ENCODE data around the gene GBA3.

DNA sequence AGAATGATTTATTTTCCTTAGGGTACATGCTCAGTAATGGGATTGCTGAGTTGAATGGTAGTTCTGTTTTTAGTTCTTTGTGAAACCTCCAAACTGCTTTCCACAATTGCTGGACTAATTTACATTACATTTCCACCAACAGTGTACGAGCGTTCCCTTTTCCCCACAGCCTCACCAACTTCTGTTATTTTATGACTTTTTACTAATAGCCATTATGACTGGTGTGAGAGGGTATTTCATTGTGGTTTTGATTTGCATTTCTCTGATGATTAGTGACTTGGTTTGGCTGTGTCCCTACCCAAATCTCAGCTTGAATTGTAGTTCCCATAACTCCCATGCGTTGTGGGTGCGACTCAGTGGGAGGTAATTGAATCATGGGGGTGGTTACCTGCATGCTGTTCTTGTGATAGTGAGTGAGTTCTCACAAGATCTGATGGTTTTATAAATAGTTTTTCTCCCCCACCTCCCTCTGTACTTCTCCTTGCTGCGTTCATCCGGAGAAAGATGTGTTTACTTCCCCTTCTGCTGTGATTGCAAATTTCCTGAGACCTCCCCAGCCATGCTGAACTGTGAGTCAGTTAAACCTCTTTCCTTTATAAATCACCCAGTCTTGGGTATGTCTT, 95.1 kb downstream of the GBA3 start:
- TF ChIP-seq, protein P1, sequence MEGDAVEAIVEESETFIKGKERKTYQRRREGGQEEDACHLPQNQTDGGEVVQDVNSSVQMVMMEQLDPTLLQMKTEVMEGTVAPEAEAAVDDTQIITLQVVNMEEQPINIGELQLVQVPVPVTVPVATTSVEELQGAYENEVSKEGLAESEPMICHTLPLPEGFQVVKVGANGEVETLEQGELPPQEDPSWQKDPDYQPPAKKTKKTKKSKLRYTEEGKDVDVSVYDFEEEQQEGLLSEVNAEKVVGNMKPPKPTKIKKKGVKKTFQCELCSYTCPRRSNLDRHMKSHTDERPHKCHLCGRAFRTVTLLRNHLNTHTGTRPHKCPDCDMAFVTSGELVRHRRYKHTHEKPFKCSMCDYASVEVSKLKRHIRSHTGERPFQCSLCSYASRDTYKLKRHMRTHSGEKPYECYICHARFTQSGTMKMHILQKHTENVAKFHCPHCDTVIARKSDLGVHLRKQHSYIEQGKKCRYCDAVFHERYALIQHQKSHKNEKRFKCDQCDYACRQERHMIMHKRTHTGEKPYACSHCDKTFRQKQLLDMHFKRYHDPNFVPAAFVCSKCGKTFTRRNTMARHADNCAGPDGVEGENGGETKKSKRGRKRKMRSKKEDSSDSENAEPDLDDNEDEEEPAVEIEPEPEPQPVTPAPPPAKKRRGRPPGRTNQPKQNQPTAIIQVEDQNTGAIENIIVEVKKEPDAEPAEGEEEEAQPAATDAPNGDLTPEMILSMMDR (IDR thresholded peaks at IDR 0.05) = no peak
- no peak for TF ChIP-seq POLR2A (IDR thresholded peaks at IDR 0.05)

Data from body of pancreas (tissue), 4 donors.